K562 (cell line): ENCODE data around the gene PRKAG1. TPM values are rescaled to one million over a fixed set of nuclear protein-coding genes. Genes with fewer than 3 reads are reported as not detected.

ENCODE experiments used
- CREB1 ChIP-seq, 2 experiments: sonication (generic) in 1 of 2; formaldehyde crosslinking in 1 of 2; IDR thresholded peaks; 2 replicates each; pipeline versions ENCODE4 v1.6.1 to v1.8.0; 2012 to 2022; ENCODE audit warnings: inconsistent platforms in 1 of 2, mild to moderate bottlenecking in 1 of 2, missing genetic modification reagents in 1 of 2, moderate library complexity in 1 of 2
- GABPB2 ChIP-seq: fragments of 250-450 bp; sonication (Bioruptor Pico); conservative IDR thresholded peaks from 2 replicates; pipeline ENCODE4 v1.5.1; 2021; ENCODE audit warnings: mild to moderate bottlenecking
- MTA3 ChIP-seq: fragments of 450-650 bp; formaldehyde crosslinking; IDR thresholded peaks from 2 replicates; pipeline ENCODE4 v1.6.1; 2017; ENCODE audit warnings: mild to moderate bottlenecking, borderline replicate concordance
- SMARCE1 ChIP-seq: fragments of 450-650 bp; IDR thresholded peaks from 2 replicates; pipeline ENCODE4 v1.7.1; 2016; ENCODE audit warnings: mild to moderate bottlenecking
- SREBF1 ChIP-seq: fragments of 150-350 bp; IDR thresholded peaks from 2 replicates; pipeline ENCODE4 v1.6.1; 2014; ENCODE audit warnings: antibody characterized with exemption, low read depth, low read length, borderline replicate concordance
- TFAM ChIP-seq: fragments of 250-450 bp; sonication (Bioruptor Pico); conservative IDR thresholded peaks from 2 replicates; pipeline ENCODE4 v1.5.0; 2021; ENCODE audit warnings: mild to moderate bottlenecking, moderate library complexity
- ZBTB7A ChIP-seq: IDR thresholded peaks from 2 replicates; pipeline ENCODE4 v1.6.1; 2011; ENCODE audit warnings: low read depth, mild to moderate bottlenecking, low read length, moderate library complexity, borderline replicate concordance; ENCODE audit not compliant: control insufficient read depth
- ZEB2 ChIP-seq: fragments of 450-650 bp; IDR thresholded peaks from 2 replicates; pipeline ENCODE4 v1.6.1; 2016
- ZFP30 ChIP-seq: fragments of 250-450 bp; sonication (Bioruptor Pico); IDR thresholded peaks from 2 replicates; pipeline ENCODE4 v1.8.0; 2022; ENCODE audit warnings: moderate library complexity, mild to moderate bottlenecking, inconsistent platforms, borderline replicate concordance
- ZNF24 ChIP-seq: fragments of 450-650 bp; IDR thresholded peaks from 2 replicates; pipeline ENCODE4 v1.6.1; 2016
- ZNF76 ChIP-seq: fragments of 250-450 bp; sonication (Bioruptor Pico); IDR thresholded peaks from 2 replicates; pipeline ENCODE4 v1.4.0; 2020; ENCODE audit warnings: mild to moderate bottlenecking, moderate library complexity, borderline replicate concordance
- polyA plus RNA-seq, 8 experiments: library from polyadenylated mRNA; depleted of rRNA in 4 of 8; stranded (reverse) in 5 of 8; unstranded in 3 of 8; fragments of >200 nt; fragmentation: Nextera tagmentation in 2 of 8; fragmentation: Illumina TruSeq in 1 of 8; extraction: Ambion mirVana in 2 of 8; extraction: Trizol in 1 of 8; gene quantifications; 2 replicates each; pipeline versions ENCODE4 v1.2.1 to v1.2.3, GENCODE V29; 2011 to 2014; ENCODE audit warnings: inconsistent platforms in 1 of 8, missing spikeins in 1 of 8
- total RNA-seq, 7 experiments: library from RNA; depleted of rRNA in 6 of 7; stranded (reverse); fragments of >200 nt in 6 of 7; fragmentation: Illumina TruSeq in 2 of 7; extraction: Trizol in 2 of 7; gene quantifications; 2 replicates each; pipeline versions ENCODE4 v1.2.1 to v1.2.3, GENCODE V29; 2011 to 2021; ENCODE audit warnings: low replicate concordance in 1 of 7
- TF ChIP-seq, protein P1 (sequence below): fragments of 450-650 bp; formaldehyde crosslinking; IDR thresholded peaks from 2 replicates; pipeline ENCODE4 v1.4.0; 2022; ENCODE audit warnings: missing genetic modification characterization
- TF ChIP-seq, protein P2 (sequence below): fragments of 200-800 bp; sonication (Bioruptor generic); IDR thresholded peaks from 2 replicates; pipeline ENCODE4 v1.6.1; 2017; ENCODE audit warnings: missing genetic modification characterization, missing compliant biosample characterization
- TF ChIP-seq, protein P3 (sequence below), 3 experiments: IDR thresholded peaks in 2 of 3; conservative IDR thresholded peaks in 1 of 3; 2 replicates each; pipeline ENCODE4 v1.5.1; 2011 to 2012; ENCODE audit warnings: low read length in 3 of 3, mild to moderate bottlenecking in 3 of 3, control low read depth in 2 of 3, improper control_type of control experiment in 1 of 3, inconsistent platforms in 1 of 3, low read depth in 1 of 3, mixed read lengths in 1 of 3, moderate library complexity in 1 of 3; ENCODE audit not compliant: insufficient read depth in 2 of 3
- TF ChIP-seq, protein P4 (sequence below): fragments of 450-650 bp; formaldehyde crosslinking; IDR thresholded peaks from 2 replicates; pipeline ENCODE4 v1.4.0; 2022; ENCODE audit warnings: mild to moderate bottlenecking, moderate library complexity
- TF ChIP-seq, protein P5 (sequence below), 3 experiments: fragments of 200-800 bp in 1 of 3; fragments of 250-450 bp in 1 of 3; fragments of 450-650 bp in 1 of 3; sonication (Bioruptor Pico) in 1 of 3; sonication (Bioruptor generic) in 1 of 3; formaldehyde crosslinking in 1 of 3; IDR thresholded peaks; 2 replicates each; pipeline versions ENCODE4 v1.6.1 to v1.8.0; 2016 to 2022; ENCODE audit warnings: mild to moderate bottlenecking in 2 of 3, missing genetic modification characterization in 2 of 3, missing compliant biosample characterization in 1 of 3, moderate library complexity in 1 of 3

The PRKAG1 gene
- total and polyA plus RNA-seq, 9 of the 15 experiments (the other 6 are each of a cell fraction or from before 2014, with no cell fraction given): 51.1 to 126 (median 79.1) TPM

DNA sequence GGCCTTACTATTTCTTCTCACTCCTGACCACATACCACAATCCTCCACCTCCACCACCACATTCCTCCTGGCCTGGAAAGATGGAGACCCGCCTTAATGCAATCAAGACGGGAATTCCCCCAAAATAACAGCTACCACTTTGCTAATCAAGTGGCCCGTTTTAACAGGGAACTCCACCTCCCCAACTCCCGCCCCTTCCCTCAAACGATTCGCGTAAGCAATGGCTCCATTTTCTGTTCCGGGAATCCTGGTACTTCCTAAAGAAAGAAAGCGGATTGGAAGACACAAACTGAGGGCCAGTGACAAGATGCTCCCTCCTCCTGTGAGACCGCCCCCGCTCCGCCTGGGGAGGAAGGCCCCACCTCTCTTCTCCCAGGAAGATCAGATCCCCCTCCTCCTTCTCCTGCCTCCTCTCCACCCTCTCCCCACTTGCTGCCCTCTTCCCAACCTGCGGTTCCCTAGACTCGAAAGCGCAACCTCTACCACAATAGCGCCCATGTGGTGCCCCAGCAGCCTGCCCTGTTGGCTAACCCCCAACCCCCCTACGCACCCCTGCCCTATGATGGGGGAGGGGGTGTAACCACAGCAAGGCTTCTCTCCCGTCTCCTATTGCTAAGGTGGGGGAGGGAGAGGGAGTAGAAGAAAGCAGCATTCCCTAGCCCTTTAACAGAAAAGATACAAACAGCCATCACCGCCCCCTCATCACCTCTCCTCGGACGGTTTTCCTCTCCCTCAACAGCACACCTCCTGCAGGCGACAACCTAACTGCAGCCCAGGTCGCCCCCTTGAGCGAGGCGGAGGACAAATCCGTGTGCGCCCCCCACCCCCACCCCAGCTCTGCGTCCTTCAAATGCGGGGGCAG lies 62.1 kb downstream of the PRKAG1 start (continued):
- TF ChIP-seq, protein P1, sequence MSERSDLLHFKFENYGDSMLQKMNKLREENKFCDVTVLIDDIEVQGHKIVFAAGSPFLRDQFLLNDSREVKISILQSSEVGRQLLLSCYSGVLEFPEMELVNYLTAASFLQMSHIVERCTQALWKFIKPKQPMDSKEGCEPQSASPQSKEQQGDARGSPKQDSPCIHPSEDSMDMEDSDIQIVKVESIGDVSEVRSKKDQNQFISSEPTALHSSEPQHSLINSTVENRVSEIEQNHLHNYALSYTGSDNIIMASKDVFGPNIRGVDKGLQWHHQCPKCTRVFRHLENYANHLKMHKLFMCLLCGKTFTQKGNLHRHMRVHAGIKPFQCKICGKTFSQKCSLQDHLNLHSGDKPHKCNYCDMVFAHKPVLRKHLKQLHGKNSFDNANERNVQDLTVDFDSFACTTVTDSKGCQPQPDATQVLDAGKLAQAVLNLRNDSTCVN (CRISPR knock-in tag): 0 out of 2 replicates have a peak, but pooled peaks have one; percentile 34
- TF ChIP-seq GABPB2 (CRISPR knock-in tag): no peak
- TF ChIP-seq, protein P2, sequence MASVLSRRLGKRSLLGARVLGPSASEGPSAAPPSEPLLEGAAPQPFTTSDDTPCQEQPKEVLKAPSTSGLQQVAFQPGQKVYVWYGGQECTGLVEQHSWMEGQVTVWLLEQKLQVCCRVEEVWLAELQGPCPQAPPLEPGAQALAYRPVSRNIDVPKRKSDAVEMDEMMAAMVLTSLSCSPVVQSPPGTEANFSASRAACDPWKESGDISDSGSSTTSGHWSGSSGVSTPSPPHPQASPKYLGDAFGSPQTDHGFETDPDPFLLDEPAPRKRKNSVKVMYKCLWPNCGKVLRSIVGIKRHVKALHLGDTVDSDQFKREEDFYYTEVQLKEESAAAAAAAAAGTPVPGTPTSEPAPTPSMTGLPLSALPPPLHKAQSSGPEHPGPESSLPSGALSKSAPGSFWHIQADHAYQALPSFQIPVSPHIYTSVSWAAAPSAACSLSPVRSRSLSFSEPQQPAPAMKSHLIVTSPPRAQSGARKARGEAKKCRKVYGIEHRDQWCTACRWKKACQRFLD (CRISPR knock-in tag): no peak
- TF ChIP-seq ZNF24: no peak
- peak; percentile 67; the same call in 1 of the 2 replicates for TF ChIP-seq MTA3
- no peak for TF ChIP-seq ZFP30 (CRISPR knock-in tag)
- TF ChIP-seq, protein P3, sequence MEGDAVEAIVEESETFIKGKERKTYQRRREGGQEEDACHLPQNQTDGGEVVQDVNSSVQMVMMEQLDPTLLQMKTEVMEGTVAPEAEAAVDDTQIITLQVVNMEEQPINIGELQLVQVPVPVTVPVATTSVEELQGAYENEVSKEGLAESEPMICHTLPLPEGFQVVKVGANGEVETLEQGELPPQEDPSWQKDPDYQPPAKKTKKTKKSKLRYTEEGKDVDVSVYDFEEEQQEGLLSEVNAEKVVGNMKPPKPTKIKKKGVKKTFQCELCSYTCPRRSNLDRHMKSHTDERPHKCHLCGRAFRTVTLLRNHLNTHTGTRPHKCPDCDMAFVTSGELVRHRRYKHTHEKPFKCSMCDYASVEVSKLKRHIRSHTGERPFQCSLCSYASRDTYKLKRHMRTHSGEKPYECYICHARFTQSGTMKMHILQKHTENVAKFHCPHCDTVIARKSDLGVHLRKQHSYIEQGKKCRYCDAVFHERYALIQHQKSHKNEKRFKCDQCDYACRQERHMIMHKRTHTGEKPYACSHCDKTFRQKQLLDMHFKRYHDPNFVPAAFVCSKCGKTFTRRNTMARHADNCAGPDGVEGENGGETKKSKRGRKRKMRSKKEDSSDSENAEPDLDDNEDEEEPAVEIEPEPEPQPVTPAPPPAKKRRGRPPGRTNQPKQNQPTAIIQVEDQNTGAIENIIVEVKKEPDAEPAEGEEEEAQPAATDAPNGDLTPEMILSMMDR (IDR thresholded peaks at IDR 0.05 in 2 of 3, conservative IDR thresholded peaks at IDR 0.05 in 1 of 3; ENCODE audit: insufficient read depth in 2 of 3, low read depth in 1 of 3, low read length in 3 of 3): peak in 2 of 3 experiments; percentile 1 to 58; a peak in 2 of 6 replicates
- no peak for TF ChIP-seq ZEB2
- TF ChIP-seq SMARCE1: 0 out of 2 replicates have a peak, but pooled peaks have one; percentile 58
- TF ChIP-seq SREBF1: no peak
- TF ChIP-seq CREB1 (IDR thresholded peaks at IDR 0.05): no peak
- 0 out of 2 replicates have a peak, but pooled peaks have one; percentile 4 for TF ChIP-seq CREB1 (CRISPR knock-in tag; IDR thresholded peaks at IDR 0.05)
- TF ChIP-seq ZBTB7A: peak; percentile 16; the same call in 1 of the 2 replicates
- TF ChIP-seq TFAM: no peak
- no peak for TF ChIP-seq ZNF76 (CRISPR knock-in tag)
- TF ChIP-seq, protein P4, sequence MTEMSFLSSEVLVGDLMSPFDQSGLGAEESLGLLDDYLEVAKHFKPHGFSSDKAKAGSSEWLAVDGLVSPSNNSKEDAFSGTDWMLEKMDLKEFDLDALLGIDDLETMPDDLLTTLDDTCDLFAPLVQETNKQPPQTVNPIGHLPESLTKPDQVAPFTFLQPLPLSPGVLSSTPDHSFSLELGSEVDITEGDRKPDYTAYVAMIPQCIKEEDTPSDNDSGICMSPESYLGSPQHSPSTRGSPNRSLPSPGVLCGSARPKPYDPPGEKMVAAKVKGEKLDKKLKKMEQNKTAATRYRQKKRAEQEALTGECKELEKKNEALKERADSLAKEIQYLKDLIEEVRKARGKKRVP (CRISPR knock-in tag): peak; percentile 20; the same call in 1 of the 2 replicates
- TF ChIP-seq, protein P5, sequence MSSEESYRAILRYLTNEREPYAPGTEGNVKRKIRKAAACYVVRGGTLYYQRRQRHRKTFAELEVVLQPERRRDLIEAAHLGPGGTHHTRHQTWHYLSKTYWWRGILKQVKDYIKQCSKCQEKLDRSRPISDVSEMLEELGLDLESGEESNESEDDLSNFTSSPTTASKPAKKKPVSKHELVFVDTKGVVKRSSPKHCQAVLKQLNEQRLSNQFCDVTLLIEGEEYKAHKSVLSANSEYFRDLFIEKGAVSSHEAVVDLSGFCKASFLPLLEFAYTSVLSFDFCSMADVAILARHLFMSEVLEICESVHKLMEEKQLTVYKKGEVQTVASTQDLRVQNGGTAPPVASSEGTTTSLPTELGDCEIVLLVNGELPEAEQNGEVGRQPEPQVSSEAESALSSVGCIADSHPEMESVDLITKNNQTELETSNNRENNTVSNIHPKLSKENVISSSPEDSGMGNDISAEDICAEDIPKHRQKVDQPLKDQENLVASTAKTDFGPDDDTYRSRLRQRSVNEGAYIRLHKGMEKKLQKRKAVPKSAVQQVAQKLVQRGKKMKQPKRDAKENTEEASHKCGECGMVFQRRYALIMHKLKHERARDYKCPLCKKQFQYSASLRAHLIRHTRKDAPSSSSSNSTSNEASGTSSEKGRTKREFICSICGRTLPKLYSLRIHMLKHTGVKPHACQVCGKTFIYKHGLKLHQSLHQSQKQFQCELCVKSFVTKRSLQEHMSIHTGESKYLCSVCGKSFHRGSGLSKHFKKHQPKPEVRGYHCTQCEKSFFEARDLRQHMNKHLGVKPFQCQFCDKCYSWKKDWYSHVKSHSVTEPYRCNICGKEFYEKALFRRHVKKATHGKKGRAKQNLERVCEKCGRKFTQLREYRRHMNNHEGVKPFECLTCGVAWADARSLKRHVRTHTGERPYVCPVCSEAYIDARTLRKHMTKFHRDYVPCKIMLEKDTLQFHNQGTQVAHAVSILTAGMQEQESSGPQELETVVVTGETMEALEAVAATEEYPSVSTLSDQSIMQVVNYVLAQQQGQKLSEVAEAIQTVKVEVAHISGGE (CRISPR knock-in tag; IDR thresholded peaks at IDR 0.05): peak in 1 of 3 experiments; percentile 42; a peak in 2 of 6 replicates
